GM19328 (cell line): ENCODE results near the gene CANT1.

Experiments
- ATAC-seq: cut with Tn5 transposase; IDR thresholded peaks from one replicate; pipeline ENCODE4 v1.9.1; 2021; ENCODE audit warnings: mild to moderate bottlenecking, moderate library complexity; ENCODE audit not compliant: unreplicated experiment

CANT1 gene

GRCh38 chr17:79011451-79012147 lies 2.0 kb upstream of the CANT1 start:
- no peak for ATAC-seq

- no peak for ATAC-seq
Observed at GRCh38 chr17:79010304-79010646, 711 bp upstream of the CANT1 start.

GRCh38 chr17:79008666-79009387 lies 737 bp downstream of the CANT1 start:
- no peak for ATAC-seq

- no peak for ATAC-seq
Observed at GRCh38 chr17:79007504-79008381, 1.8 kb downstream of the CANT1 start.

- ATAC-seq: no peak
Observed at GRCh38 chr17:79006794-79007503, 2.6 kb downstream of the CANT1 start.

GRCh38 chr17:79006046-79006445 lies 3.5 kb downstream of the CANT1 start:
- ATAC-seq: no peak

GRCh38 chr17:79005063-79005861 lies 4.3 kb downstream of the CANT1 start:
- no peak for ATAC-seq

GRCh38 chr17:79003661-79004411 lies 5.7 kb downstream of the CANT1 start:
- no peak for ATAC-seq

GRCh38 chr17:79002796-79003593 lies 6.6 kb downstream of the CANT1 start:
- ATAC-seq: no peak

- no peak for ATAC-seq
Observed at GRCh38 chr17:79002291-79002690, 7.3 kb downstream of the CANT1 start.

GRCh38 chr17:79001190-79002020 lies 8.2 kb downstream of the CANT1 start:
- ATAC-seq: no peak

GRCh38 chr17:79000396-79001189 lies 9.0 kb downstream of the CANT1 start:
- ATAC-seq: no peak

GRCh38 chr17:78999947-79000395 lies 9.6 kb downstream of the CANT1 start:
- ATAC-seq: no peak

- ATAC-seq: no peak
Observed at GRCh38 chr17:78999056-78999768, 10.4 kb downstream of the CANT1 start.

GRCh38 chr17:78998311-78999055 lies 11.1 kb downstream of the CANT1 start:
- ATAC-seq: no peak

GRCh38 chr17:78997881-78998280 lies 11.7 kb downstream of the CANT1 start:
- ATAC-seq: no peak
